ENCODE measurements around the gene CELSR2. TPM values are rescaled to one million over a fixed set of nuclear protein-coding genes. Genes with fewer than 3 reads are reported as not detected.

Gene CELSR2
- total RNA-seq, 1 experiment from 2014 or later: 14.9 TPM

DNA sequence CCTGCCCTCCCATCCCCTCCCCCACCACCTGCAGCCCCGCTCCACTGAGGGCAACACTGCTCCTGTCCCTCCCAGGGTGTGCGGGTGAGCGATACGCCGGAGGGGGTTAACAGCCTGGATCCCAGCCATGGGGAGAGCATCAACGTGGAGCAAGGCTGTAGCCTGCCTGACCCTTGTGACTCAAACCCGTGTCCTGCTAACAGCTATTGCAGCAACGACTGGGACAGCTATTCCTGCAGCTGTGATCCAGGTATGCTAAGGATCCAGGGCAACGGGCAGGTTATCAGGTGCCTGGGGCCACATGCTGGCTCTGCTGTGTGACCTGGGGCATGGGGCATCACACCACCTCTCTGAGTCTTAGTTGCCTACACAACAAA, 15.0 kb downstream of the CELSR2 start:
- no peak for DNase-seq (ENCODE audit: low spot score)

DNA sequence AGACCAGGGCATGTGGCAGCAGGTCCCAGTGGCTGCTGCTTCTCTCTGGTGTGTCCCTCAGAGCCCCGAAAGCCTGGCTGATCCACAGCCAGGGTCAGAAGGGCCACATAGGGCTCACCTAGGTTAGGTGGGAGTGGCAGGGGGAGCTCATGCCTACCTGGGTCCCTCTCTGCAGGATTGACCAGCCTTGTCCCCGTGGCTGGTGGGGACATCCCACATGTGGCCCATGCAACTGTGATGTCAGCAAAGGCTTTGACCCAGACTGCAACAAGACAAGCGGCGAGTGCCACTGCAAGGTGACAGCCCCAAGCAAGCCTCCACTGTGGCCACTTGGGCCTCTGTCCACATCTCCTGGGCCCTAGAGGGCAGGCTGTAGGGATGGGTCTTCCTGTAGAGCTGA, 15.7 kb downstream of the CELSR2 start:
- no peak for DNase-seq (ENCODE audit: low spot score)

DNA sequence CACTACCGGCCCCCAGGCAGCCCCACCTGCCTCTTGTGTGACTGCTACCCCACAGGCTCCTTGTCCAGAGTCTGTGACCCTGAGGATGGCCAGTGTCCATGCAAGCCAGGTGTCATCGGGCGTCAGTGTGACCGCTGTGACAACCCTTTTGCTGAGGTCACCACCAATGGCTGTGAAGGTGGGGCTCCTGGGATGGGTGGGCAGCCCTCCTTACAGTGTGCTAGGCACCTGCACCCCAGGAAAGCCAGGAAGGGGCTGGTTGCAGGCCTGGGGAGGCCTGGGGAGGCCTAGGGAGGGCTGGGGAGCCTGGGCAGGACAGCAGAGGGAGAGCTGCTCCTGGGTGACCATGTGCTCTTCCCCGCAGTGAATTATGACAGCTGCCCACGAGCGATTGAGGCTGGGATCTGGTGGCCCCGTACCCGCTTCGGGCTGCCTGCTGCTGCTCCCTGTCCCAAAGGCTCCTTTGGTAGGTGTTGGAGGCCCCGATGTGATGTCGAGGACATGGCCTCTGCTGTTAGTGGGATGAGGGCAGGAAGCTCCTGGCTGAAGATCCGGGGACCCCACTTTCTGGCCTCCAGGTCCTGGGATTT, 16.5 kb downstream of the CELSR2 start:
- no peak for DNase-seq (ENCODE audit: low spot score)

DNA sequence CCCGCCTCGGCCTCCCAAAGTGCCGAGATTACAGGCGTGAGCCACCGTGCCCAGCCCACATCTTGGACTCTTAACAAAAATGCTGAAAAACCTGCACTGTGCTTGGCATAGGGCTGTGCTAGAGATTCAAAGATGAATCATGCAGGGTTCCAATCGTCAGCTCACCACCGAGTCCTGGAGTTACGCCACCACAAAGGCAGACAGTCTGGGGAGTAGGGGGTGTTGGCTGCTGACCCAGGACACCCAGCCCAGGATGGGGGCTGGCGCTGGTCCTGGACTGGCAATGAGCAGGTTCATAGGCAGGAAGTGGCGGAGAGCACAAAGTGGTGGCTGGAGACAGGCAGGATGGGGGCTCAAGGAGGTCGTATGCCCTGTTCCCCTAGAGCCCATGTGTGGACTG, 17.6 kb downstream of the CELSR2 start:
- peak; percentile 40 for DNase-seq (ENCODE audit: low spot score)

DNA sequence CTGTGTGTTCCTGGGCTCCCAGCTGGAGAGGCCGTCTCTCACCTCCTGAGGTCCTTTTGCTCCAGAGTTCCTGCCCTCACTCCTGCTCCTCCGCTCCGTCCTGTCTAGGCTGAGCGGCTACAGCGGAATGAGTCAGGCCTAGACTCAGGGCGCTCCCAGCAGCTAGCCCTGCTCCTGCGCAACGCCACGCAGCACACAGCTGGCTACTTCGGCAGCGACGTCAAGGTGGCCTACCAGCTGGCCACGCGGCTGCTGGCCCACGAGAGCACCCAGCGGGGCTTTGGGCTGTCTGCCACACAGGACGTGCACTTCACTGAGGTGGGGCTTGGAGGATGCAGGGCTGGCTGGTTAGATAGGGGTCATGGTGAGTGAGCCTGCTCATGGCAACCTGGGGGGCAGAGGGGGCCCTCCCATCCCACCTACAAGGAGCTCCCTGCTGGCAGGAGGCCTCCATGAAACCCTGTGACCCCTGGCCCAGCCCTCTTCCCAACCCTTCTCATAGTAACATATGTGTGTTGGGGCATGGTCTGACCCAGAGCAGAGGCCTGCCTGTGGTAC, 18.5 kb downstream of the CELSR2 start:
- DNase-seq (ENCODE audit: low spot score): no peak

DNA sequence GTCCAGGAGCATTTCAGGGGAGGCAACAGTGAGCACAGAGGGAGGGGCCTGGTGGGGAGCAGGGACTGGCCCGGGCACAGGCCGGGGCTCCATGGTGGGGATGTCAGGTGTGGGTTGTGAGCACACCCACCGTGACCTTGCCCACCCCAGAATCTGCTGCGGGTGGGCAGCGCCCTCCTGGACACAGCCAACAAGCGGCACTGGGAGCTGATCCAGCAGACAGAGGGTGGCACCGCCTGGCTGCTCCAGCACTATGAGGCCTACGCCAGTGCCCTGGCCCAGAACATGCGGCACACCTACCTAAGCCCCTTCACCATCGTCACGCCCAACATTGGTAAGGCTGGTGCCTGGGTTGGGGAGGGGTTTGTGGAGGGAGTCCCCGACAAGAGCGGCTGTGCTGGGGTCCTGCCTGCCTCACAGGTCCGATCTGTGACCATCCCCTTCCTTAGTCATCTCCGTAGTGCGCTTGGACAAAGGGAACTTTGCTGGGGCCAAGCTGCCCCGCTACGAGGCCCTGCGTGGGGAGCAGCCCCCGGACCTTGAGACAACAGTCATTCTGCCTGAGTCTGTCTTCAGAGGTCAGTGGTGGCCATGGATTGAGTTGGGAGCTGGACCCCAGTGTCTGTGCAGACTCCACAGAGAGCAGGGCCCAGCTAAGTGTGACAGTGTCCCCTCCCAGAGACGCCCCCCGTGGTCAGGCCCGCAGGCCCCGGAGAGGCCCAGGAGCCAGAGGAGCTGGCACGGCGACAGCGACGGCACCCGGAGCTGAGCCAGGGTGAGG, 19.3 kb downstream of the CELSR2 start:
- DNase-seq (ENCODE audit: low spot score): no peak

DNA sequence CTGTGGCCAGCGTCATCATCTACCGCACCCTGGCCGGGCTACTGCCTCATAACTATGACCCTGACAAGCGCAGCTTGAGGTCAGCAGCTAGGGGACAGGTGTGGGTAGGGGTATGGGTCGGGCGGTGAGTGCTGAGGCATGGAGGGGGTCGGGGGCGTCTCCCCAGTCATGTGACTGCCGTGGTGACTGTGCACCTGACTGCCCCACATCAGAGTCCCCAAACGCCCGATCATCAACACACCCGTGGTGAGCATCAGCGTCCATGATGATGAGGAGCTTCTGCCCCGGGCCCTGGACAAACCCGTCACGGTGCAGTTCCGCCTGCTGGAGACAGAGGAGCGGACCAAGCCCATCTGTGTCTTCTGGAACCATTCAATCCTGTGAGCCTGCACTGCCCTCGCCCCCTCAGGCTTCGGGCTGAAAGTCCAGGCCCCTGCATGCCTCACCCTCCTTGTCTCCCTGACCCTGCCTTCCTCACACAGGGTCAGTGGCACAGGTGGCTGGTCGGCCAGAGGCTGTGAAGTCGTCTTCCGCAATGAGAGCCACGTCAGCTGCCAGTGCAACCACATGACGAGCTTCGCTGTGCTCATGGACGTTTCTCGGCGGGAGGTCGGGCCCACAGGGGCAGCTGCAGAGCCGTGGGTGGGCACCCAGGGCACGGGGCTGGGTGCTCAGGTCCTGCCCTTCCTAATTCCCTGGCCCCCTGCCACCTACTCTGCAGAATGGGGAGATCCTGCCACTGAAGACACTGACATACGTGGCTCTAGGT, 20.1 kb downstream of the CELSR2 start:
- DNase-seq (ENCODE audit: low spot score): no peak

DNA sequence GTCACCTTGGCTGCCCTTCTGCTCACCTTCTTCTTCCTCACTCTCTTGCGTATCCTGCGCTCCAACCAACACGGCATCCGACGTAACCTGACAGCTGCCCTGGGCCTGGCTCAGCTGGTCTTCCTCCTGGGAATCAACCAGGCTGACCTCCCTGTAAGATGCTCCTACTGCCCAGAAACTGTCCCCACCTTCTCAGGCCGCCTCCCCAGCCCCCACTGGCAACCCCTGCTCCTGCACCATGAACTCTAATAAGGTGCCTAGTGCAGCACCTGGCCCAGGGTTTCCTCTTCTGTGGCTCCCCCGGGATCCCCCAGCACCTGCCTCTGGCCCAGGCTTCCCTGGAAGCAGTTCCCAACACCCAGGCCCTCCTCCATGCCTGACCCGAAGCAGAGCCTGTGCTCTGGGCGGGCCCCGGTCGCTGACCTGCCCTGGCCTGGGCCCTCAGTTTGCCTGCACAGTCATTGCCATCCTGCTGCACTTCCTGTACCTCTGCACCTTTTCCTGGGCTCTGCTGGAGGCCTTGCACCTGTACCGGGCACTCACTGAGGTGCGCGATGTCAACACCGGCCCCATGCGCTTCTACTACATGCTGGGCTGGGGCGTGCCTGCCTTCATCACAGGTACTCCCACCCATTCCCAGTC, 20.8 kb downstream of the CELSR2 start:
- DNase-seq (ENCODE audit: low spot score): no peak

DNA sequence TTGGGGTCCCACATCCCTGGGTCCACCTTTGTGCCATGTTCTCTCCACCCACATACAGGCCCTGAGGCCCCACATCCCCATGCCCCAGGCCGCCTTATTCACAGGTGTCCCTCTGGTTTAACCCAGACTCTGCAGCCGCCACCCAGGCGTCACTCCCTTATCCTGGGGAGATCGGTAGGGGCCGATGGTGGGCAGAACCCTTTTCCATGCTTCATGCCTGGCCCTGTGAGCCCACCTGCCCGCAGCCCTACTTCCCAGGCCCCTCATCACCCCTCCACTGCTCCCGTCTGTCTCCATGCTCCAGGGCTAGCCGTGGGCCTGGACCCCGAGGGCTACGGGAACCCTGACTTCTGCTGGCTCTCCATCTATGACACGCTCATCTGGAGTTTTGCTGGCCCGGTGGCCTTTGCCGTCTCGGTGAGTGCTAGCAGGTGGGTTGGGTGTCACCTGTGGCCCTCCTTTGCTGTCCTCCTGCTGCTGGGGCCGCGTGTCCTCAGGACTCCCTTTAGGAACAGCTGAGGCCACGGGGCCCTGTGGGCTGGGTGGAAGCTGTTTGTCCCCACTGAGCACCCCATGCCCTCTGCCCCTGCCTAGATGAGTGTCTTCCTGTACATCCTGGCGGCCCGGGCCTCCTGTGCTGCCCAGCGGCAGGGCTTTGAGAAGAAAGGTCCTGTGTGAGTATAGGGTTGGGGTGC, 21.4 kb downstream of the CELSR2 start:
- DNase-seq (ENCODE audit: low spot score): no peak

DNA sequence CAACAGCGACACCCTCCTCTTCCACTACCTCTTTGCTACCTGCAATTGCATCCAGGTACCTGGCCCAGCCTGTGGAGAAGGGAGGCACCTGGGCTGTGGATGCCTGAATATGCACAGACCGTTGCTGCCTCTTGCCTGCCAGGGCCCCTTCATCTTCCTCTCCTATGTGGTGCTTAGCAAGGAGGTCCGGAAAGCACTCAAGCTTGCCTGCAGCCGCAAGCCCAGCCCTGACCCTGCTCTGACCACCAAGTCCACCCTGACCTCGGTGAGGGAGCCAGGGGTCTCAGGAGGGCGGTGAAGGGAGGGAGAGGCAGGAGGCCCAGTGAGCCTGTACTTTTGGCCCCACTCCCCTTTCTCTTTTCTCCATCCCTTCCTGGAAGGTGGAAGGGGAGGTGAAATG, 22.1 kb downstream of the CELSR2 start:
- DNase-seq (ENCODE audit: low spot score): no peak

DNA sequence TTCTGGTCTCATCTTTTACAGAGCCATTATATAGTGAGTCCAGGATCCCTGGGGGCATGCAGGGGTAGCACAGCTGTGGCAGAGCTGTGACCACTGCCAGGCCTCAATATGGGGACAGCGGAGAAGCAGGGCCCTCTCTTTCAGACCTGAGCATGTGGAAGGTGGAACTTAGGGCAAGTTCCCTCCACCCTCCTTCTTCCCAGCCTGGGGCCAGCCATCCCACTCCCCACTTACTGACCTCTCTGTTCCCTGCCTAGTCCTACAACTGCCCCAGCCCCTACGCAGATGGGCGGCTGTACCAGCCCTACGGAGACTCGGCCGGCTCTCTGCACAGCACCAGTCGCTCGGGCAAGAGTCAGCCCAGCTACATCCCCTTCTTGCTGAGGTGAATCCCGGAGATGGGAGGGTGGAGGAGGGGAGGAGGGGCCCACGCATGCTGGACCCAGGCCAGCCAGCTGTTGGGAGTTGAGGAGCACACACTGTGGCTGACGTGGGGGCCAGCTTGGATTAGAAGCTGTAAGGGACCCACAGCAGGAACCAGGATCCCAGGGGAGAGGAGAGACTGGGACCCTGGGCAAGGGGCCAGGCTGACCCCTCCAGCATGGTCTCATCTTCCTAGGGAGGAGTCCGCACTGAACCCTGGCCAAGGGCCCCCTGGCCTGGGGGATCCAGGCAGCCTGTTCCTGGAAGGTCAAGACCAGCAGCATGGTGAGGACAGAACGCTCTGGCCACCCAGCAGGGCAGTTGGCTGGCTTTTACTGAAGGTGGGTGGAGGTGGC, 22.9 kb downstream of the CELSR2 start:
- DNase-seq (ENCODE audit: low spot score): no peak

DNA sequence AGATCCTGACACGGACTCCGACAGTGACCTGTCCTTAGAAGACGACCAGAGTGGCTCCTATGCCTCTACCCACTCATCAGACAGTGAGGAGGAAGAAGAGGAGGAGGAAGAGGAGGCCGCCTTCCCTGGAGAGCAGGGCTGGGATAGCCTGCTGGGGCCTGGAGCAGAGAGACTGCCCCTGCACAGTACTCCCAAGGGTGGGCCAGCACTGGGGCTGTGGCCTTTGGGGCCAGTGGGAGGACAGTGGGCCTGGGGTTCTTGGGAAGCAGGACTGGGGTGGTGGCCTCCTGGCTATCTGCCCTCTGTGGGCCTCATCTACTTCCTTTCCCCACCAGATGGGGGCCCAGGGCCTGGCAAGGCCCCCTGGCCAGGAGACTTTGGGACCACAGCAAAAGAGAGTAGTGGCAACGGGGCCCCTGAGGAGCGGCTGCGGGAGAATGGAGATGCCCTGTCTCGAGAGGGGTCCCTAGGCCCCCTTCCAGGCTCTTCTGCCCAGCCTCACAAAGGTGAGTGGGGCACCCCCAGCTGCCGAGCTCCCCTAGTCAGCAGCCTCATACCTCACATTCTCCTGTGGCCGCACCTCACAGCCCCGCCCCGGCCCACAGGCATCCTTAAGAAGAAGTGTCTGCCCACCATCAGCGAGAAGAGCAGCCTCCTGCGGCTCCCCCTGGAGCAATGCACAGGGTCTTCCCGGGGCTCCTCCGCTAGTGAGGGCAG, 23.6 kb downstream of the CELSR2 start:
- no peak for DNase-seq (ENCODE audit: low spot score)

DNA sequence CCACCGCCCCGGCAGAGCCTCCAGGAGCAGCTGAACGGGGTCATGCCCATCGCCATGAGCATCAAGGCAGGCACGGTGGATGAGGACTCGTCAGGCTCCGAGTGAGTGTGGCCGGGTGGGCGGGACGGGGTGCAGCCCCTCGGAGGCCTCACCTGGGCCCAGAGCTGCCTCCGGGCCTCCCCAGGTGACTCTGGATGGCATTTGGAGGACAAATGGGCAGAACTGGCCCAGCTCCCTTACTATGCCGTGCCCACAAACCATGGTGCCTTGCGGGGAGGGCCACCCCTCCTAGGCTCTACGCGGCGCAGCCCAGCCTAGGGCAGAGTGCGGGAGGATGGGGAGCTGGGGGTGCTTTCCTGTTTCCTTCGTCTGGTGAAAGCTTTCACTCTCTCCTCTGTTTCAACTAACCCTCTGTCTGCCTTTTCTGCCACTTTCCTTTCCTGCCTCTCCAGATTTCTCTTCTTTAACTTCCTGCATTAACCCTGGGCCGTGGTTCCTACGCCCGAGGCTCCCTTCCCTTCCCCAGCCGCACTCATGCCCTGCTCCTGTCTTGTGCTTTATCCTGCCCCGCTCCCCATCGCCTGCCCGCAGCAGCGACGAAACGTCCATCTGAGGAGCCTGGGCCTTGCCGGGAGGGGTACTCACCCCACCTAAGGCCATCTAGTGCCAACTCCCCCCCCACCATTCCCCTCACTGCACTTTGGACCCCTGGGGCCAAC, 24.4 kb downstream of the CELSR2 start:
- no peak for DNase-seq (ENCODE audit: low spot score)

DNA sequence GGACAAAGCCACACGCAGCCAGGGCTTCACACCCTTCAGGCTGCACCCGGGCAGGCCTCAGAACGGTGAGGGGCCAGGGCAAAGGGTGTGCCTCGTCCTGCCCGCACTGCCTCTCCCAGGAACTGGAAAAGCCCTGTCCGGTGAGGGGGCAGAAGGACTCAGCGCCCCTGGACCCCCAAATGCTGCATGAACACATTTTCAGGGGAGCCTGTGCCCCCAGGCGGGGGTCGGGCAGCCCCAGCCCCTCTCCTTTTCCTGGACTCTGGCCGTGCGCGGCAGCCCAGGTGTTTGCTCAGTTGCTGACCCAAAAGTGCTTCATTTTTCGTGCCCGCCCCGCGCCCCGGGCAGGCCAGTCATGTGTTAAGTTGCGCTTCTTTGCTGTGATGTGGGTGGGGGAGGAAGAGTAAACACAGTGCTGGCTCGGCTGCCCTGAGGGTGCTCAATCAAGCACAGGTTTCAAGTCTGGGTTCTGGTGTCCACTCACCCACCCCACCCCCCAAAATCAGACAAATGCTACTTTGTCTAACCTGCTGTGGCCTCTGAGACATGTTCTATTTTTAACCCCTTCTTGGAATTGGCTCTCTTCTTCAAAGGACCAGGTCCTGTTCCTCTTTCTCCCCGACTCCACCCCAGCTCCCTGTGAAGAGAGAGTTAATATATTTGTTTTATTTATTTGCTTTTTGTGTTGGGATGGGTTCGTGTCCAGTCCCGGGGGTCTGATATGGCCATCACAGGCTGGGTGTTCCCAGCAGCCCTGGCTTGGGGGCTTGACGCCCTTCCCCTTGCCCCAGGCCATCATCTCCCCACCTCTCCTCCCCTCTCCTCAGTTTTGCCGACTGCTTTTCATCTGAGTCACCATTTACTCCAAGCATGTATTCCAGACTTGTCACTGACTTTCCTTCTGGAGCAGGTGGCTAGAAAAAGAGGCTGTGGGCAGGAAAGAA, 25.5 kb downstream of the CELSR2 start:
- DNase-seq (ENCODE audit: low spot score): peak; percentile 87

DNA sequence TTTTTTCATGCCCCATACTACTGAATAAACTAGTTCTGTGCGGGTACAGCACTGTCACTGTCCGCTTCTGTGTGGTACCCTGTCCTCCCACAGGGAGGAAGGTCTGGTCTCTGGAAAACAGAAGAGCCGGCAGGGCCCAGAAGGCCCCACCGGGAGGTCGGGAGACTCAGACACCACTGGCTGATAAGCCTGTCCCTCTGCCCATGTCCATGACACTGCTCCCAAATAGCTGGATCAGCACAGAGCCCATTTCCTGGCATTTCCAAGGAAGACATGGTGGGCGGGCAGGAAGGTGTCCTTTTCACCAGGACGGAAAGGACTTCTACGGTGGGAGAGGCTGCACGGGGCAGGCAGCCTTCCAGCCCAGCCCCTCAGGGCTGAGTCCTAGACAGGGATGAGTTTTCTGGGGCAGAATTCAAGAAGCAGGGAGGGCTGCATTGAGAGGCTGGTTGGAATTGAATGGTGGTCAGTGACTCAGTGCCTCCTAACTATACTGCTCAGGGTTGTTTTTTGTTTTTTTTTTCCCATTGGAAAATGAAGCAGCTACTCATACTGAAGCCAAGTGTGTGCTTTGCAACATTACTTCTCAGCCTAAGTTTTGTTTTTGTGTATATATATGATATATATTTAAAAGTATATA, 26.5 kb downstream of the CELSR2 start:
- DNase-seq (ENCODE audit: low spot score): peak; percentile 35

DNA sequence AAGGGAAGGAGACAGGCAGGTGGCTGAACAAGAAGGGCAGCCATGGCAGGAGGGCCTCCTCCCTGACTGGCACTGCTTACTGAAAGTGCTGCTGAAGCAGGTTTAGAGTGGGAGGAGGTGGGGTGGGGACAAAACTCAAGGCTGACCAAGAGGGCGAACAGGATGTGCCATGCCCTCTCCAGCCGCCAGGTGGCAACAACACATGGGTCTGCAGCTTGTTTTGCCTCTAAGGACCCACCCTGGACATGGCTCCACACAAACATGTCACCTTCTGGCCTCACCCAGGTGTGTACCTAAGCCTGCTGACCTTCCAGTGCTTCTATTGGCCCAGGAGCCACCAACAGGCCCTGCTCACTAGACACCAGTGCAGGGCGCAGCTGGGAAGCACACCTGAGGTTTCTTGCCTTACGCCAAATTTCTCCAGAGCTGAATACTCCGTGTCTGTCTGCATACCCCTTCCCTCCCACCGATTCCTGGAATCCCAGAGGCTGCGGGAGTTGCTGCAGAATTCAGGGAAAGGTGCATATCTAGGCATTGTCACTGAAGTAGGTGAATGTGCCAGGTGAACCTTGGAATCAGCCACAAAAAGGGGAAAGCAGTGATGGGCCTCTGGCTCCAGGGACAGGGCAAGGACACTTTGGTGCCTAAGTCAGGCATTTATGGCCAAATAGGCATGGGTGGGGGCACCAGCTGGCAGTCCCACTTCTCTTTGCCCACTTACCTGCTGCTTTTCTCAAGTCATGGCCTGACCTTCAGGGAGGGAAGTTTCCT, 28.3 kb downstream of the CELSR2 start:
- DNase-seq (ENCODE audit: low spot score): peak; percentile 79
